GM13977 (cell line): Measurements from ENCODE around the gene CAMTA1.

Experiments
- DNase-seq: peaks from one replicate; pipeline ENCODE4 v3.0.0; 2012; ENCODE audit warnings: low spot score
- in situ Hi-C: fragments of 300-500 bp; cut with MboI; formaldehyde crosslinking; loops from one replicate; pipeline ENCODE4 v1.12.0; 2022; ENCODE audit warnings: low sequenced_read_pairs, low pct_unique_long_range_greater_than_20kb, mixed read lengths, inconsistent platforms; ENCODE audit not compliant: unreplicated experiment
- TF ChIP-seq, protein P1 (sequence below): IDR thresholded peaks from 2 replicates; pipeline ENCODE4 v1.5.1; 2012; ENCODE audit warnings: mild to moderate bottlenecking, control low read depth; ENCODE audit not compliant: insufficient read depth; ENCODE audit errors: extremely low read depth, missing control alignments

CAMTA1 gene

DNA sequence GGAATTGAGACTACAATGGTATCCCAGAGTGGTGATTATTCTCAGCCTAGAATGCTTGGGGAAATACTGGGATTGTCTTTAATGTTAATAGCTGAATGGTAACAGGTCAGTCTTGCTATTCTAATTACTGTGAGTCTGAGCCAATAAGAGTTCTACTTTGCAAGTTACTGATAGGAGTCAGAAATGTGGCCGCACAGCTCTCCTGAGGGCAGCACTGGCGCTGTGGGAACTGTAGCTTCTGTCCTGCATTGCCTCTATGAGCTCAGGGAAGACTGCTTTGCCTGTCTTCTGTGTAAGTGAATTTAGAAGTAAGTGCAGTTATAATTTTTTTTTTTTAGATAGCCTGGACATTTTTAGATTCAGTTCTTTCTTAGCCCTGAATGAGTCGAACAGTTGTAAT is 975.8 kb downstream of the CAMTA1 start:
- no peak for DNase-seq
- in situ Hi-C loops, result loop anchor here (25.0 kb wide), 1 partner anchor 99 kb away; no protein-coding TSS in a partner anchor
- TF ChIP-seq, protein P1, sequence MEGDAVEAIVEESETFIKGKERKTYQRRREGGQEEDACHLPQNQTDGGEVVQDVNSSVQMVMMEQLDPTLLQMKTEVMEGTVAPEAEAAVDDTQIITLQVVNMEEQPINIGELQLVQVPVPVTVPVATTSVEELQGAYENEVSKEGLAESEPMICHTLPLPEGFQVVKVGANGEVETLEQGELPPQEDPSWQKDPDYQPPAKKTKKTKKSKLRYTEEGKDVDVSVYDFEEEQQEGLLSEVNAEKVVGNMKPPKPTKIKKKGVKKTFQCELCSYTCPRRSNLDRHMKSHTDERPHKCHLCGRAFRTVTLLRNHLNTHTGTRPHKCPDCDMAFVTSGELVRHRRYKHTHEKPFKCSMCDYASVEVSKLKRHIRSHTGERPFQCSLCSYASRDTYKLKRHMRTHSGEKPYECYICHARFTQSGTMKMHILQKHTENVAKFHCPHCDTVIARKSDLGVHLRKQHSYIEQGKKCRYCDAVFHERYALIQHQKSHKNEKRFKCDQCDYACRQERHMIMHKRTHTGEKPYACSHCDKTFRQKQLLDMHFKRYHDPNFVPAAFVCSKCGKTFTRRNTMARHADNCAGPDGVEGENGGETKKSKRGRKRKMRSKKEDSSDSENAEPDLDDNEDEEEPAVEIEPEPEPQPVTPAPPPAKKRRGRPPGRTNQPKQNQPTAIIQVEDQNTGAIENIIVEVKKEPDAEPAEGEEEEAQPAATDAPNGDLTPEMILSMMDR, result no peak

DNA sequence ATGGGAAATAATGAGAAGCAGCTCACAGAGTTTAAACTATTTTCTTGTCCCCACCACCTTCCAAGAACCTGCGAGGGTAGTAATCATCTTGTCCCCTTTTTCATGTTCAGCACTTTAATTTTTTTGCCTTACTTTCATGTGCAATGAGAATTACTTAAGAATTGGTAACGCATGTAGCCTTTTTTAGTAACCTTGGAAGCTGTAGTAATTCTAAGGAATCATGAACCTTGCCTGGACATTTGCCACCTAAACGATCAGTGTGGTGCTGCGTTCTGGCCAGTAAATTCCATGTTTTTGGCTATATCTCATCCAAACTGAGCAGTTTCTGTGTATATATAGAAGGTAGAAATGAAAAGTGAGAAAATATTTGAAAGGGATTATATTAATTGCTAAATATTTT is 981.9 kb downstream of the CAMTA1 start:
- TF ChIP-seq, protein P1, result no peak
- DNase-seq, result no peak
- in situ Hi-C loops, result loop anchor here (25.0 kb wide), 1 partner anchor 105 kb away; no protein-coding TSS in a partner anchor

DNA sequence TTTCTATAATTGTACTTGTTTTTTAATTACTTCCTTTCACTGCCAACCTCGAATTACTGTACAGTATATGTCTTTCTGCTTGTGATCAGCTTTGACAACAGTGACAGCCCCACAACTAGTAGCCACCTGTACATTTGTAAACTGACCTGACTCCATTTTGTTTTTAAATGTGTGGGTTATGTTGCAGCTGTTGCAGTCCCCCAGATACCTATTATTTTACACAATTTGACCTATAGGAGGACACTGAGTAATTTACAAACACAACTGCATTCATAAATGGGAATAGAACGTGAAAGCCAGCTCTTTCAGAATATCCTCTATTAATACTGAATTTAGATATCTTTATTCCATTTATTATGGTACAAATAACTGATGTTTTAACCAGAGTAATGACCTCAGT is 983.3 kb downstream of the CAMTA1 start:
- TF ChIP-seq, protein P1, result no peak
- no peak for DNase-seq
- in situ Hi-C loops, result loop anchor here (25.0 kb wide), 1 partner anchor 106 kb away; no protein-coding TSS in a partner anchor

DNA sequence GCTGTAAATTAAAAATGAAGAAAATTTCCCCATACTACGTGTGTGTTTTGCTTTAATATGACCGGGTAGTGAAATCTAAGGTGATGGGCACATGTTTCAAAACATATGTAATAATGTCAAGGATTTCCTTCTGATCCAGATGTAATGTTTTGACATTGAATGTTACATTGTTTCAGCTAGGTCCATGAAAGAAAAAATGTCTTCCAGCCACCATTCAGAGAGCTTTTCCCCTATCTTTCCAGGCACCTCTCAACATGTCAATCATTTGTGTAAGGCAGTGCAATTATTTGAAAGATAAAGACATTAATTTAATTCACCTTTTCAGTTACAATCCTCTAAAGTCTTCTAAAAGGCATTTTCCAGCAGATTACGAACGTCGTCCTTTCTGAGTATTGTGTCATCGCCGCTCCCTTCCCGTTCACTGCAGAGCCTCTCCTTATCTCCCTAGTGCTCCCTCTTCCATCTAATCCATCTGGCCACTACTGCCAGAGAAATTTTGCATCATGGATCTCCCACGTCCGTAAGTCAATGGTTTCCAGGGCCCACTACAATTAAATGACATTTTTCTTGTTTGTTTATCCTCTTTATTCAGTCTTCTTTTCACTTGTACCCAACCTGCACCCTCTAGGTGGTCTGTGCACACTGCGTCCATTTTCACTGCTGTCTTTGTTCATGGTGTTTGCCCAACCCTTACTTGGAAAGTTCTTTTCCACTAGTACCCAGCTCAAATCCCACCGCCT is 984.6 kb downstream of the CAMTA1 start:
- in situ Hi-C loops, result loop anchor here (25.0 kb wide), 1 partner anchor 108 kb away; no protein-coding TSS in a partner anchor

DNA sequence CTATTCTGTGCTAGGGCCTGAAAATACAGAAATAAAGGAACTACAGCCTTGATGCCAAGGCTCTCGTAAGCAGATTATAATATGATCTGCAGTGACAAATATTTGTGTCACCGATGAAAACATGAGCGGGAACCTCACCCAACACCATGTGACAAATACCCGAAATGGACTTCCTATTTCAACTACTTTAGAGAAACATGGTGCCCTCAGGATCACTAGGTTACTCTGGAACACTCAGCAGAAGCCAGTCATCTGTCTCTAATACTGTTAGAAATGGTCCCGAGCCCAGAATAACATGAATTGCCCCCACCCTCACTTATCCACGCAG is 985.4 kb downstream of the CAMTA1 start:
- in situ Hi-C loops, result loop anchor here (25.0 kb wide), 1 partner anchor 108 kb away; no protein-coding TSS in a partner anchor
- TF ChIP-seq, protein P1, result no peak
- no peak for DNase-seq

More for the DNA sequence above, 984.6 kb downstream of the CAMTA1 start:
- TF ChIP-seq, protein P1, result no peak
- DNase-seq, result no peak

DNA sequence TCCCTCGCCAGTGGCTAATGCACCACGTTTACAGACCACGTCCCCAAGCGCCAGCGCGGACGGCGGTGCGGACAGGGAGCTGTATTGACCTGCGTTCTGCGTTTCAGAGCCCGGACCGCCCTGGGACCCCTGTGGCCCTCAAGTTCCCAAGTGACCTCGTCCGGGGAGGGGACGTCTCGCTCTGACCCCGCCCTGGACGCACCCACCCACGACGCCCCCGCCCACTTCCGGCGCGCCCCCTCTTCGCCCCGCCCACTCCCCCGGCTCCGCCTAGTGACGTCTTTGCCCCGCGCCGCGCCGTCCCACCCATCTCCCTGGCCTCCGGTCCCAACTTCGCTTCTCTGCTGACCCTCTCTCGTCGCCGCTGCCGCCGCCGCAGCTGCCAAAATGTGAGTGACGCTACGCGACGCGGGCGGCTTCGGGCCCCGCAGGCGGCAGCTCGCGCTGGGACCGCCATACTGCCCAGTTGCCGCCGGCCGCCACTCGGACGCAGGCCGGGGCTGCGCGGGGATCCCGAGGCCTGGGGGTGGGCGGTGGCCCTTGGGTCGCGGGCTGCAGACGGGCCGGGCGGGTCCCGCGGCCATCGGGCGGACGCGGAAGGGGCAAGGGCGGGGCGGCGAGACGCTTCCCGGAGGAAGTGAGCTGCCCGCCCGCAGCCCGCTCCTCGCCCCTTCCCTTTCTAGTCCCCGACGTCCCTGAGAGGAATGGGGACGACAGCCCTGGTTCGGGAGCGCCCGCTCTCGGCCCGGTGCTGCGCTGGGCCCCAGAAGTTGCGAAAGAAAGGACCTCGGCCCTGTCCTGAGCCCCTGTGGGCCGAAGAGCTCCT is 986.0 kb downstream of the CAMTA1 start, which contains the start of gene VAMP3:
VAMP3 (plus strand) TSS at position 300 of the 826 bp plus-strand sequence; CDS start at position 388, 88 bp downstream.
- TF ChIP-seq, protein P1, result no peak
- peak; percentile 98 for DNase-seq
- in situ Hi-C loops, result loop anchor here (25.0 kb wide), 1 partner anchor 109 kb away; no protein-coding TSS in a partner anchor
